IPS-15b (cell line): ENCODE results near the gene DNPH1.

Experiments used
- H3K27me3 ChIP-seq: one replicate; pipeline ENCODE4 v1.6.1; 2013; ENCODE audit warnings: low read length; ENCODE audit not compliant: control insufficient read depth, insufficient read depth
- H3K36me3 ChIP-seq: one replicate; pipeline ENCODE4 v1.6.1; 2013; ENCODE audit warnings: low read length; ENCODE audit not compliant: control insufficient read depth, insufficient read depth
- H3K4me1 ChIP-seq: one replicate; pipeline ENCODE4 v1.6.1; 2013; ENCODE audit warnings: mild to moderate bottlenecking, low read length; ENCODE audit not compliant: control insufficient read depth, insufficient read depth
- H3K4me3 ChIP-seq: one replicate; pipeline ENCODE4 v1.5.1; 2013; ENCODE audit warnings: low read depth, low read length
- H3K9ac ChIP-seq: one replicate; pipeline ENCODE4 v1.6.1; 2013; ENCODE audit warnings: low read depth, mild to moderate bottlenecking, low read length
- H3K9me3 ChIP-seq: one replicate; pipeline ENCODE4 v1.6.1; 2013; ENCODE audit warnings: mild to moderate bottlenecking, low read length; ENCODE audit not compliant: control insufficient read depth, insufficient read depth

DNPH1 gene

GRCh38 chr6:43271103-43271815, 42.0 kb upstream of the DNPH1 start:
- Histone ChIP-seq H3K27me3 (peaks cover 71% of the 10 kb centered on the region), H3K4me3 (no peak overlapping the region), H3K9me3 (no peaks in the 10 kb centered on the region), H3K36me3 (no peaks in the 10 kb centered on the region), H3K9ac (no peak overlapping the region), H3K4me1 (peaks cover 13% of the 10 kb centered on the region)

GRCh38 chr6:43269273-43270007, 40.2 kb upstream of the DNPH1 start:
- Histone ChIP-seq H3K36me3 (no peaks in the 10 kb centered on the region), H3K9me3 (no peaks in the 10 kb centered on the region), H3K4me3 (peak overlapping the region; percentile 33), H3K9ac (no peak overlapping the region), H3K27me3 (peaks cover 62% of the 10 kb centered on the region), H3K4me1 (peaks cover 13% of the 10 kb centered on the region)

GRCh38 chr6:43268782-43269272, 39.5 kb upstream of the DNPH1 start:
- Histone ChIP-seq H3K27me3 (peaks cover 55% of the 10 kb centered on the region), H3K36me3 (no peaks in the 10 kb centered on the region), H3K9me3 (no peaks in the 10 kb centered on the region), H3K4me3 (peak overlapping the region; percentile 6), H3K9ac (no peak overlapping the region), H3K4me1 (peaks cover 13% of the 10 kb centered on the region)

GRCh38 chr6:43268355-43268700, 39.0 kb upstream of the DNPH1 start:
- Histone ChIP-seq H3K9me3 (no peaks in the 10 kb centered on the region), H3K27me3 (peaks cover 50% of the 10 kb centered on the region), H3K4me3 (peak overlapping the region; percentile 6), H3K36me3 (no peaks in the 10 kb centered on the region), H3K9ac (no peak overlapping the region), H3K4me1 (peaks cover 13% of the 10 kb centered on the region)

- Histone ChIP-seq H3K9ac (no peak overlapping the region), H3K36me3 (no peaks in the 10 kb centered on the region), H3K4me1 (peaks cover 13% of the 10 kb centered on the region), H3K4me3 (no peak overlapping the region), H3K27me3 (peaks cover 46% of the 10 kb centered on the region), H3K9me3 (no peaks in the 10 kb centered on the region)
Measured at GRCh38 chr6:43267619-43268354, 38.5 kb upstream of the DNPH1 start.

- H3K27me3 ChIP-seq, result peaks cover 26% of the 10 kb centered on the region
- H3K36me3 ChIP-seq, result no peaks in the 10 kb centered on the region
- H3K9ac ChIP-seq, result no peak overlapping the region
- no peak overlapping the region for H3K4me3 ChIP-seq
- peaks cover 12% of the 10 kb centered on the region for H3K4me1 ChIP-seq
- no peaks in the 10 kb centered on the region for H3K9me3 ChIP-seq
Measured at GRCh38 chr6:43265564-43265963, 36.3 kb upstream of the DNPH1 start.

GRCh38 chr6:43264599-43265145, 35.4 kb upstream of the DNPH1 start:
- no peak overlapping the region for H3K4me3 ChIP-seq
- no peaks in the 10 kb centered on the region for H3K36me3 ChIP-seq
- H3K9me3 ChIP-seq, result no peaks in the 10 kb centered on the region
- peaks cover 9% of the 10 kb centered on the region for H3K4me1 ChIP-seq
- peaks cover 19% of the 10 kb centered on the region for H3K27me3 ChIP-seq
- H3K9ac ChIP-seq, result no peak overlapping the region

GRCh38 chr6:43263314-43264178, 34.3 kb upstream of the DNPH1 start:
- Histone ChIP-seq H3K9me3 (no peaks in the 10 kb centered on the region), H3K27me3 (peaks cover 9% of the 10 kb centered on the region), H3K4me3 (no peak overlapping the region), H3K9ac (no peak overlapping the region), H3K4me1 (peaks cover 9% of the 10 kb centered on the region), H3K36me3 (no peaks in the 10 kb centered on the region)

- H3K9me3 ChIP-seq, result no peaks in the 10 kb centered on the region
- H3K36me3 ChIP-seq, result no peaks in the 10 kb centered on the region
- peaks cover 8% of the 10 kb centered on the region for H3K4me1 ChIP-seq
- H3K4me3 ChIP-seq, result no peak overlapping the region
- no peak overlapping the region for H3K9ac ChIP-seq
- H3K27me3 ChIP-seq, result peaks cover 2% of the 10 kb centered on the region
Measured at GRCh38 chr6:43262780-43263313, 33.6 kb upstream of the DNPH1 start.

GRCh38 chr6:43262000-43262779, 32.9 kb upstream of the DNPH1 start:
- H3K9me3 ChIP-seq, result no peaks in the 10 kb centered on the region
- H3K4me3 ChIP-seq, result no peak overlapping the region
- peaks cover 2% of the 10 kb centered on the region for H3K4me1 ChIP-seq
- no peaks in the 10 kb centered on the region for H3K27me3 ChIP-seq
- H3K9ac ChIP-seq, result no peak overlapping the region
- H3K36me3 ChIP-seq, result no peaks in the 10 kb centered on the region
